HL-60 (cell line): ENCODE results near the gene STX8.

Source experiments
- DNase-seq, 2 experiments: peaks; one replicate each; pipeline ENCODE4 v3.0.0-alpha.2; 2010 to 2020; ENCODE audit warnings: low read depth in 1 of 2, low spot score in 1 of 2
- H3K27ac ChIP-seq: fragments of 250-450 bp; sonication (Bioruptor Pico); replicated peaks from 2 replicates; pipeline ENCODE4 v1.5.1; 2020; ENCODE audit warnings: mild to moderate bottlenecking, moderate library complexity
- H3K27me3 ChIP-seq: fragments of 250-450 bp; sonication (Bioruptor Pico); 2 replicates; pipeline ENCODE4 v1.5.1; 2021; ENCODE audit warnings: mild to moderate bottlenecking, moderate library complexity; ENCODE audit not compliant: insufficient read depth, poor library complexity, severe bottlenecking
- H3K4me3 ChIP-seq: replicated peaks from 2 replicates; pipeline ENCODE4 v1.5.1; 2011; ENCODE audit warnings: mild to moderate bottlenecking, control low read depth, low read length; ENCODE audit not compliant: insufficient read depth
- GABPA ChIP-seq: IDR thresholded peaks from 2 replicates; pipeline ENCODE4 v1.6.1; 2012; ENCODE audit warnings: low read depth
- POLR2AphosphoS5 ChIP-seq: IDR thresholded peaks from 2 replicates; pipeline ENCODE4 v1.6.1; 2012; ENCODE audit warnings: low read depth
- SPI1 ChIP-seq: IDR thresholded peaks from 2 replicates; pipeline ENCODE4 v1.6.1; 2012; ENCODE audit warnings: low read depth, mild to moderate bottlenecking, borderline replicate concordance
- TF ChIP-seq, protein P1 (sequence below): IDR thresholded peaks from one replicate; pipeline ENCODE4 v1.5.1; 2011; ENCODE audit warnings: low read length, control low read depth, inconsistent platforms; ENCODE audit not compliant: insufficient read depth
- TF ChIP-seq, protein P2 (sequence below): IDR thresholded peaks from 2 replicates; pipeline ENCODE4 v1.6.1; 2012; ENCODE audit warnings: low read depth; ENCODE audit not compliant: insufficient replicate concordance

The STX8 gene

GRCh38 chr17:9256751-9257629 lies 318.6 kb downstream of the STX8 start:
- Histone ChIP-seq H3K4me3 (no peak overlapping the region), H3K27me3 (no peaks in the 10 kb centered on the region), H3K27ac (no peak overlapping the region)
- DNase-seq = no peak
- TF ChIP-seq POLR2AphosphoS5 = no peak
- TF ChIP-seq, protein P1, sequence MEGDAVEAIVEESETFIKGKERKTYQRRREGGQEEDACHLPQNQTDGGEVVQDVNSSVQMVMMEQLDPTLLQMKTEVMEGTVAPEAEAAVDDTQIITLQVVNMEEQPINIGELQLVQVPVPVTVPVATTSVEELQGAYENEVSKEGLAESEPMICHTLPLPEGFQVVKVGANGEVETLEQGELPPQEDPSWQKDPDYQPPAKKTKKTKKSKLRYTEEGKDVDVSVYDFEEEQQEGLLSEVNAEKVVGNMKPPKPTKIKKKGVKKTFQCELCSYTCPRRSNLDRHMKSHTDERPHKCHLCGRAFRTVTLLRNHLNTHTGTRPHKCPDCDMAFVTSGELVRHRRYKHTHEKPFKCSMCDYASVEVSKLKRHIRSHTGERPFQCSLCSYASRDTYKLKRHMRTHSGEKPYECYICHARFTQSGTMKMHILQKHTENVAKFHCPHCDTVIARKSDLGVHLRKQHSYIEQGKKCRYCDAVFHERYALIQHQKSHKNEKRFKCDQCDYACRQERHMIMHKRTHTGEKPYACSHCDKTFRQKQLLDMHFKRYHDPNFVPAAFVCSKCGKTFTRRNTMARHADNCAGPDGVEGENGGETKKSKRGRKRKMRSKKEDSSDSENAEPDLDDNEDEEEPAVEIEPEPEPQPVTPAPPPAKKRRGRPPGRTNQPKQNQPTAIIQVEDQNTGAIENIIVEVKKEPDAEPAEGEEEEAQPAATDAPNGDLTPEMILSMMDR = no peak
- no peak for TF ChIP-seq SPI1
- no peak for TF ChIP-seq GABPA
- TF ChIP-seq, protein P2, sequence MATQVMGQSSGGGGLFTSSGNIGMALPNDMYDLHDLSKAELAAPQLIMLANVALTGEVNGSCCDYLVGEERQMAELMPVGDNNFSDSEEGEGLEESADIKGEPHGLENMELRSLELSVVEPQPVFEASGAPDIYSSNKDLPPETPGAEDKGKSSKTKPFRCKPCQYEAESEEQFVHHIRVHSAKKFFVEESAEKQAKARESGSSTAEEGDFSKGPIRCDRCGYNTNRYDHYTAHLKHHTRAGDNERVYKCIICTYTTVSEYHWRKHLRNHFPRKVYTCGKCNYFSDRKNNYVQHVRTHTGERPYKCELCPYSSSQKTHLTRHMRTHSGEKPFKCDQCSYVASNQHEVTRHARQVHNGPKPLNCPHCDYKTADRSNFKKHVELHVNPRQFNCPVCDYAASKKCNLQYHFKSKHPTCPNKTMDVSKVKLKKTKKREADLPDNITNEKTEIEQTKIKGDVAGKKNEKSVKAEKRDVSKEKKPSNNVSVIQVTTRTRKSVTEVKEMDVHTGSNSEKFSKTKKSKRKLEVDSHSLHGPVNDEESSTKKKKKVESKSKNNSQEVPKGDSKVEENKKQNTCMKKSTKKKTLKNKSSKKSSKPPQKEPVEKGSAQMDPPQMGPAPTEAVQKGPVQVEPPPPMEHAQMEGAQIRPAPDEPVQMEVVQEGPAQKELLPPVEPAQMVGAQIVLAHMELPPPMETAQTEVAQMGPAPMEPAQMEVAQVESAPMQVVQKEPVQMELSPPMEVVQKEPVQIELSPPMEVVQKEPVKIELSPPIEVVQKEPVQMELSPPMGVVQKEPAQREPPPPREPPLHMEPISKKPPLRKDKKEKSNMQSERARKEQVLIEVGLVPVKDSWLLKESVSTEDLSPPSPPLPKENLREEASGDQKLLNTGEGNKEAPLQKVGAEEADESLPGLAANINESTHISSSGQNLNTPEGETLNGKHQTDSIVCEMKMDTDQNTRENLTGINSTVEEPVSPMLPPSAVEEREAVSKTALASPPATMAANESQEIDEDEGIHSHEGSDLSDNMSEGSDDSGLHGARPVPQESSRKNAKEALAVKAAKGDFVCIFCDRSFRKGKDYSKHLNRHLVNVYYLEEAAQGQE = no peak

GRCh38 chr17:9256361-9256750 lies 319.3 kb downstream of the STX8 start:
- Histone ChIP-seq H3K4me3 (no peak overlapping the region), H3K27me3 (no peaks in the 10 kb centered on the region), H3K27ac (no peak overlapping the region)
- TF ChIP-seq GABPA (no peak), POLR2AphosphoS5 (no peak), SPI1 (no peak)
- TF ChIP-seq, protein P2 = no peak
- TF ChIP-seq, protein P1 = no peak
- DNase-seq = no peak

- Histone ChIP-seq H3K27ac (no peak overlapping the region), H3K4me3 (no peak overlapping the region)
Measured at GRCh38 chr17:9255833-9256232, 319.8 kb downstream of the STX8 start.

More at GRCh38 chr17:9255833-9256232, 319.8 kb downstream of the STX8 start:
- no peaks in the 10 kb centered on the region for H3K27me3 ChIP-seq
- DNase-seq = no peak
- TF ChIP-seq SPI1 = no peak
- no peak for TF ChIP-seq GABPA
- TF ChIP-seq, protein P2 = no peak
- TF ChIP-seq, protein P1 = no peak
- TF ChIP-seq POLR2AphosphoS5 = no peak
